Activated effector memory CD4-positive, alpha-beta T cell treated with Interleukin-2 at 50 U/mL for 16 hours (primary cell): ENCODE measurements around the gene UBXN1.
A peak's percentile ranks its signal among the peaks of the same experiment; 100 is the strongest.
"Not testable (repeated sequence)": the region's sequence is repeated elsewhere in the genome, so short reads cannot be mapped to it uniquely, and the experiment has no call there.

Source experiments
- DNase-seq: peaks from one replicate; pipeline ENCODE4 v3.0.0-alpha.2; 2020

Gene UBXN1

DNA sequence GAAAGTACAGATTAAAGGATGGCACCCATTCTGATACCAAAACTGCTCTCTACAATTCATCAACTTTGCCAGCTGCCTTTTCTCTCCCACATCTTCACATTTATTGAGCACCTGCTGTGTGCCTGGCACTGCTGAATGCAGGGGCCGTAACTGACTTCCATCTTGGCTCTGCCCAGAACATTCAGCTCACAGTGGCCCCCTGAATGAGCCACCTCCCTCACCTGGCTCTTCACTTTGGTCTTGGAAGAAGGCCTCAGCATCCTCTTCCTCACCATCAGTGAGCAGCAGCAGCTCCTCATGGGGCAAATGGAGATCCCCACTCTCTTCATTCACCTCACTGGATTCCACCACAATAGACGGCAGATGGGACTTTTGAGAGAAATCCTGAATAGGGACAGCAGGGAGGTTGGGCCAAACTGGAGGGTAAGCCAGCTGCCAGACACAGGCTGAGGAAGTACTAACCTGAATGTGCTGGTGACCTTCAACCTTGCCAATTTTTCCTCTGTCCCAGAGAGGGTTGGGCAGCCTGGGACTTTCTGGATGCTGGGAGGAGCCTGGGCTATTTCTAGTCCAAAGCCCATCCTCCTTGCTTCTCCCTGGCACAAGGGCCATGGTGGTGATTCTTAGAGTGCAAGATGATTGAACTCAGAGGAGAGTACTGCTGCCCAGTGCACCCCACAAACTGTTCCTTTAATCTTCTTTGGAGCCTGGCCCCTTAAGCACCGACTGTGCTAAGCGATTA, 9.3 kb downstream of the UBXN1 start:
- no peak for DNase-seq

DNA sequence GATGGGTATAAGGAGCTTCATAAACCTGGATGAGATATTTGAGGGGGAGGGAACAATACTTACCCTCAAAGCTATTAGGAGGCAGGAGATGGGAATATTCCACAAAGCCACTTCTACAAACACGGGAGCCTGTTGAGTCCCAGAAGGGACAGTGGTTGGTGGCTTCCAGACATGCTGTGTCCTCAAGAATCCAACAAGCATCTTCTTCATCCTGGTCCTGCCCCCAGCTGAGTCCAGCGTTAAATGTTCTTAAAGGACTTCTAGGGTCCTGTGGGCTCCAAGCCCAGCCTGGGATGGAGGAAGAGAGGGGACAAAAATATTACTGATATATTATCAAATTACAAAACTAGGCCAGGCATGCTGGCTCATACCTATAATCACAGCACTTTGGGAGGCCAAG, 11.4 kb downstream of the UBXN1 start:
- no peak for DNase-seq

DNA sequence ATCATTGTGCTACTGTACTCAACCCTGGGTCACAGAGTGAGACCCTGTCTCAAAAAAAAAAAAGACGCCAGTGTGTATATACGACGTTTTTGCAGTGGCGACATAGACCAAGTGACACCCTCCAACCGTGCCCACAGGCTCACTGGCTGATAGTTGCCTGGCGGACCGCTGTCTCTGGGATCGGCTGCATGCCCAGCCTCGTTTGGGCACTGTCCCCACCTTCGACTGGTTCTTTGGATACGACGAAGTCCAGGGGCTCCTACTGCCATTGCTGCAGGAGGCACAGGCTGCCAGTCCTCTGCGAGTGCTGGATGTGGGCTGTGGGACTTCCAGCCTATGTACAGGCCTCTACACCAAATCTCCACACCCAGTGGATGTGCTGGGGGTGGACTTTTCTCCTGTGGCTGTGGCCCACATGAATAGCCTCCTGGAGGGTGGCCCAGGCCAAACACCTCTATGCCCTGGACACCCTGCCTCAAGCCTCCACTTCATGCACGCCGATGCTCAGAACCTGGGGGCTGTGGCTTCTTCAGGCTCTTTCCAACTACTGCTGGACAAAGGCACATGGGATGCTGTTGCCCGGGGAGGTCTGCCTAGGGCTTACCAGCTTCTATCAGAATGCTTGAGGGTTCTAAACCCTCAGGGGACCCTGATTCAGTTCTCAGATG, 12.5 kb downstream of the UBXN1 start:
- DNase-seq: no peak

DNA sequence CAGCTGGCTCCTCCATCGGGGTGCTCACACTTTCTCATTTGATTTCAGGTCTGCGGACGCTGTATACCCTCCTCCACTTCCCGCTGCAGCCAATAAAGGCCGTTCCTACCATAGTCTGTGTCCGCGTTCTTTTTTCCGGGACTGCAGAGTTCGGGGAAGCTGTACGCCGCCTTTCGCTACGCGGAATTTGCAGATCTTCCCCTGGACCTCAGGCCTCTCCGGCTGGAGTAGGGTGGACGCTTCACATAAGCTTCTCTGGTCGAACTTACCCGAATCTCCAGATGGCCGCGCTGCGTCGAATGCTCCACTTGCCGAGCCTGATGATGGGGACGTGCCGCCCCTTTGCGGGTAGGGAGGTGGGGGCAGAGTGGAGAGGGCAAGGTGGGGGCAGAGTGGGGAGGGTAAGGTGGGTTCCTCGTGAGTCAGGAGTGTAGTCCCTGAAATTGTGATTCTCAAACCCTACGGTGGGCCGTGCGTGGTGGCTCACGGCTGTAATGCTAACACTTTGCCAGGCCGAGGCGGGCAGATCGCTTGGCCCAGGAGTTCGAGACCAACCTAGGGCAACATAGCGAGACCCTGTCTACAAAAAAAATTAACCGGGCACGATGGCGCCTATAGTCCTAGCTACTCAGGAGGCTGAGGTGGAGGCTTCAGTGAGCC, 13.1 kb downstream of the UBXN1 start:
- peak; percentile 48 for DNase-seq

DNA sequence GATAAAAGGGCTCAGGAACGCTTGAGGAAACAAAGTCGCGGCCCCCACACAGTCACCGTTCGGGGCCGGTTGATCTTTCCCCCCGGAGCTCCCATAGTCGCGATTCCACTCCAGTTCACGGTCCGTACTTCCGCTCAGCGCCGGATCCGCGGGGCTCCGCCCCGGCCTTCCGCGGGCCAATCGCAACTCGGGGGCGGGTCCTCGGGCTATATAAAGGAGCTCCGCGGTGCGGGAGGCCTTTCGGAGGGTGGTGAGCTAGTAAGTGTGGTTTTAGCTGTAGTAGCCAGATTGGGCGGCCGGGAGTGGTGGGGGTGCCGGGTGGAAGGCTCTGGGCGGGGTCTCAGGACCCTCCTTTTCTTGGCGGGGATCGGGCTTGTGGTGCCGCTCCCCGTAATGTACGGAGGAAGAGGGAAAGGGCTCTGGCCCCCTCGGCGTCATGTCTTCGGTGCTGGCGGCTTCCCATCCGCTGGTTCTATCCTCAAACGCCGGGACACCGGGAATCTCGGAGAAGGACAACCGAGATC, 13.7 kb downstream of the UBXN1 start, which contains the start of the genes C11orf98 and CSKMT:
TSS of gene C11orf98 (minus strand) at position 136 of the 524 bp plus-strand sequence. CDS start at position 95, 41 bp downstream.
TSS of gene CSKMT (plus strand) at position 238 of the 524 bp plus-strand sequence. CDS start 568 bp downstream, outside the sequence.
- DNase-seq: peak; percentile 95

DNA sequence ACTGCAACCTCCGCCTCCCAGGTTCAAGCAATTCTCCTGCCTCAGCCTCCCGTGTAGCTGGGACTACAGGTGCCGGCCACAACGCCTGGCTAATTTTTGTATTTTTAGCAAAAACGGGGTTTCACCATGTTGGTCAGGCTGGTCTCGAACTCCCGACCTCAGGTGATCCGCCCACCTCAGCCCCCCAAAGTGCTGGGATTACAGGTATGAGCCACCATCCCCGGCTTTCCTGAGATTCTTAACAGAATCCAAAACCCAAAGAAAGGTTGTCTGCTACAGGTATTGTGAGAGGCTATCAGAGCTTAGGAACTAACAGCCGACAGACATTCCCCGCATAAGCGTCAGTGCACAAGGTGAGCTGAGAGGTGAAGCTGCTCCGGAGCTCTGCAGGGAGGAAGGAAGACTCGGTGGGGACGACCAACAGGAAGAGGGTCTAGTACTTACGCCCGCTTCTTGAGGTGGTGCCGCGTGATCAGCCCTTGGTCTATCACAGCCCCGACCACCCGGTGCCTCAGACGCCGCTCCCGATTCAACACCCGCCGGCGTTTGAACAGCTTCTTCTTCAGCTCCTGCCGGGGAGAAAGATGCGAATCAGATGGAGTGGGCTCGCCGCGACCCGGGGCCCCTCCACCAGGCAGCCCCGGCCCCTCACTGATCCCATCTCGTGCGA, 14.3 kb downstream of the UBXN1 start:
- DNase-seq: no peak

DNA sequence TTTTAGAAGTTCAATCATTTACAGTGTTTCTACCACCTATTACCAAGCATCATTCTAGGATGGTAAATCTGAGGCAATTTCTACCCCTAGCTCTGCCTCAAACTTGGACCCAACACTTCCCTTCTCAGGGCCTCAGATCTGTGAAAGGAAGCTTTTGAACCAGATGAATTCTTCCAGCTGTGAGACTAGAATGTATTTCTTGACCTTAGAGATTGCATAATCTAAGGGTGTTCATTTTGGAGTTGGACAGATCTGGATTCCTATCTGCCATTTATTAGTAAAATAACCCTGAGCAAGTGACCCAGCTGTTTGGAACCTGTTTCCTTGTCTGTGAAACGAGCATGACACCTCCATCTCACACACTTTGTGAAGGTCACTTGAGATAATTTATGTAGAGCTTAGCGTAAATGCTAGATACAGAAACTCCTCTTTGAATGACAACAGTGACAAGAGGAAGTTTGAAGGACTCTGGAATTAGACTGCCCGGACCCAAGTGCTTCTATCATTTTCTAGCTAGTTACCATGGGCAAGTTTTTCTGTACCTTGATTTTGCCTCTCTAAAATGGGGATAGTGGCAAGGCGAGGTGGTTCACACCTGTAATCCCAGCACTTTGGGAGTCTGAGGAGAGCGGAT, 22.0 kb downstream of the UBXN1 start:
- DNase-seq: no peak

DNA sequence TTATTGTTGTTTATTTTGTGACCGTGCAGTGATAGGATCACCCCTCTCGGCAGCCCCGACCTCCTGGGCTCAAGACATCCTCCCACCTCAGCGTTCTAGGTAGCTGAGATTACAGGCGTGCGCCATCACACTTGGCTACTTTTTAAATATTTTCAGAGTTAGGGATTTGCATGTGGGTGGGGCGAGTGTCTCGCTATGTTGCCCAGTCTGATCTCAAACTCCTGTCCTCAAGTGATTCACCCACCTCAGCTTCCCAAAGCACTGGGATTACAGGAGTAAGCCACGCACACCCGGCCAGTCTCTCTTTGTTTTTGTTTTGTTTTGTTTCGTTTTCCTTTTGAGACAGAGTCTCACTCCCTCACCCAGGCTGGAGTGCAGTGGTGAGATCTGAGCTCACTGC, 24.6 kb downstream of the UBXN1 start:
- DNase-seq: no peak

DNA sequence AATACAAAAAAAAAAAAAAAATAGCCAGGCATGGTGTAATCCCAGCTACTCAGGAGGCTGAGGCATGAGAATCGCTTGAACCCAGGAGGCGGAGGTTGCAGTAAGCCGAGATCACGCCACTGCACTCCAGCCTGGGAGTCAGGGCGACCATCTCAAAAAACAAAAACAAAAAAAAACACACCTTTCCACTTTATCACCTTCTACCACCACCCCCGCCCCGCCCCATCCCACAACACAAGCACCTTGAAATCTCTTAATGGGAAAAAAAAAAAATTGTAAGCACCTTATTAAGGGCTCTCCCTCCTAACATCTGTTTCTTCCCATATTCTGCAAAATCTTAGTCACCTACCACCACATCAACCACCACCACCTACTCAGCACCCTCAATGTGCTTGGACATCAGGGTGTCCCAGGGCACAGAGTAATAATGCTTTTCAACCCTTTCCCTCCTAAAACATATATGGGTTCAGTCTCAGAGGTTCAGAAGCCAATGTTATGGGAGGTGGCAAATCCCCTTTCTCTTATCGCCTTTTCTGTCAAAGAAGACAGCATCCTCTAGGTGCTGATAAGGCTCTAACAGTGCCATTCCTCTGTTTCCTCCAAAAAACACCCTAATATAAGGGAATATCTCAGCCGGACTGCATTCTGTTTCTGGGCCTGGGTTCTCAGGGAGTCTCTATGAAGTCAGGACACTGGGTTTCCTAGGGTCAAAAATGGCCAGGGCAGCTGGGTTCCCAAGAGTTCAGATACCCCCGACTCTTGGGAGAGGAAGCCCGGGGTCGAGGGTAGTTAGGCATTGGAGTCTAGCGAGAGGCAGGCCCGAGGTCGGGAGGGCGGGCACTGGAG, 26.5 kb downstream of the UBXN1 start:
- no peak for DNase-seq

DNA sequence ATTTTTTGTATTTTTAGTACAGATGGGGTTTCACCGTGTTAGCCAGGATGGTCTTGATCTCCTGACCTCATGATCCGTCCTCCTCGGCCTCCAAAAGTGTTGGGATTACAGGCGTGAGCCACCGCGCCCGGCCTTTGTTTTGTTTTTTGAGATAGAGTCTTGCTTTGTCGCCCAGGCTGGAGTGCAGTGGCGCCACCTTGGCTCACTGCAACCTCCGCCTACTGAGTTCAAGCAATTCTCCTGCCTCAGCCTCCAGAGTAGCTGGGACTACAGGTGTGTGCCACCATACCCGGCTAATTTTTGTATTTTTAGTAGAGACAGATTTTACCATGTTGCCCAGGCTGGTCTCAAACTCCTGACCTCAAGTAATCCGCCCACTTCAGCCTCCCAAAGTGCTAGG, 28.6 kb downstream of the UBXN1 start:
- not testable (repeated sequence) for DNase-seq

DNA sequence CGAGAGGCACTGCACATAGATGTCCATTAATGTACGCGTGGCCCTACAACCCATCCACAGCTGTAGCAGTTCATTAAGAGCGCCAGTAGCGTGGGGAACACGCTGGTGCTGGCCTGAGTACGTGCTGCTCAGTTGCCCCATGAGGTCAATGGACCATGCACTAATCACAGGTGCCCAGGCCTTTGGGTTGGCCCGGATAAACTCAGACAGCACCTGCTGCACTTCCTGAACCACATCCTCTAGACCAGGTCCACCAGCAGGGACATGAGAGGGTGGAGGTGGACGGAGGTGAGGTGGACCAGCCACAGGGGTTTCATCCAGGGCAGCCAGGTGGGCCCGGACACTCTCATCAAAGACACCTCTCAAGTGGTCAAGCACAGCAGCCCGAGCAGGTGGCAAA, 29.4 kb downstream of the UBXN1 start:
- no peak for DNase-seq

DNA sequence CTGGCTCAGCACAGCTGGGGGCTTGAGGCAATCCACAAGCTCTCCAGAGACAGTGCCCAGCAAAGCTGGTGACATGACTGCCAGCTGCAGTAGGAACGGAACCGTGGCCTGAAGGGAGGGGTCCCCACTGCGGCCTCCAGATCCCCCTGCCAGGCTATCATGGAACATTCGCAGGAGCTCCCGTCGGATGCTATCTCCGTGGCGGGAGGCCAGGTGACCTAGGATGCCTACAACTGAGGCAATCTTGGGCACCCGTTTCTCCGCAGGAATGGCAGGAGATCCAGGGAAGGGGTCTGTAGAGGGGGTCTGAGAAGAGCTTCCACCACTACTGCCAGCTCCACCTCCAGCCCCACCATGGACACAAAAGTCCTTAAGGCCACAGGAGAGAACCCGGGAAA, 29.9 kb downstream of the UBXN1 start:
- DNase-seq: no peak

DNA sequence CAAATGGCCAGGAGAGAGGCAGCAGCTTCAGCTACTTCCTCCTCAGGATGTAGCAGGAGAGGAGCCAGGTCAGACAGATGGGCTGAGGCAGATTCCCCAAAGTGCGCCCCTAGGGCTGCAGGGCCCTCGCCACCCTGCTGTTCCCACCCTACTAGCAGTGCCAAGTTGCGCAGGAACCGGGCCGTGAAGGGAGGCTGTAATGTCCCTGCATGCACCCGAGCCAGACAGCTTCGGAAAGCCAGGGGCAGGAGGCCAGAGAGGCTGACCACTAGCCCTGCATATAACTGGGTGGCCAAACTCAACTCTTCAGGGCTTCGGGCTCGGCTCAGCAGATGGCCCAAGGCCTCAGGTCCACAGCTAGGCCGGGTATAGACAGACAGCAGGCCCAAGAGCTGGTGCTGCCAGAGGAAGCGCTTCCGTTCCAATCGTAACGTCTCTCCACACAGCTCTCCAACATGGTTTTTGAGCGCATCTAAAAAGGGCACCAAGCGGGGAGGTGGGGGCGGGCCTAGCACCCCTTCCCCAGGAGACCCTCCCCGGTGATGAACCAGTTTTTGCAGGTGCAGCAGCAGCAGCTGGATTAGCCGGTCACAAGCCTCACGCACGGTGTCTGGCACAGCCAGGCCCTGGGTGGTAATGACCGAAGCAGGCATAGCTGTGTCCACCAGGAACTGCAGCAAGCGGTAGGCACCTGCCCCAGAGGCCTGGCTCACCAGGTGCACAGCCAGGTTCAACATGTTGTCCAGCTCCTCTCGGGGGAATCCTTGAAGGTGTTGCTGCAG, 30.5 kb downstream of the UBXN1 start:
- DNase-seq: no peak

DNA sequence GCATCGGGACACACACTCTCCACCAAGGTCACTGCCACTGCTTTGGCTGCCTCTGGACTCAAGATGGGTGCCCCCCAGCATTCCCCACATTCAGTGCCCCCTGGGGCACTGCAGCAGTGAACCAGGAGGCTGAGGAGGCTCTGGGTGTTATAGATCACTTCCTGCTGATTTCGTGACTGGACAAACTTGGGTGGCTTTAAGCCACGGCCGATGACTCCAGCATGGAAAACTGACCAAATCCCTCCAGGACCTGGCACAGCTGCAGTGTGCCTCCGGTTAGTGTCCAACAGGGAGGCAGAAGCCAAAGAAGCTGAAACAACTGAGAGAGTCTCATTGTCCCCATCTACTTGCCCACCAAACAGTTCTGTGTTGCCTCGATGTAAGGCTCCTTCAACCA, 31.3 kb downstream of the UBXN1 start:
- no peak for DNase-seq

DNA sequence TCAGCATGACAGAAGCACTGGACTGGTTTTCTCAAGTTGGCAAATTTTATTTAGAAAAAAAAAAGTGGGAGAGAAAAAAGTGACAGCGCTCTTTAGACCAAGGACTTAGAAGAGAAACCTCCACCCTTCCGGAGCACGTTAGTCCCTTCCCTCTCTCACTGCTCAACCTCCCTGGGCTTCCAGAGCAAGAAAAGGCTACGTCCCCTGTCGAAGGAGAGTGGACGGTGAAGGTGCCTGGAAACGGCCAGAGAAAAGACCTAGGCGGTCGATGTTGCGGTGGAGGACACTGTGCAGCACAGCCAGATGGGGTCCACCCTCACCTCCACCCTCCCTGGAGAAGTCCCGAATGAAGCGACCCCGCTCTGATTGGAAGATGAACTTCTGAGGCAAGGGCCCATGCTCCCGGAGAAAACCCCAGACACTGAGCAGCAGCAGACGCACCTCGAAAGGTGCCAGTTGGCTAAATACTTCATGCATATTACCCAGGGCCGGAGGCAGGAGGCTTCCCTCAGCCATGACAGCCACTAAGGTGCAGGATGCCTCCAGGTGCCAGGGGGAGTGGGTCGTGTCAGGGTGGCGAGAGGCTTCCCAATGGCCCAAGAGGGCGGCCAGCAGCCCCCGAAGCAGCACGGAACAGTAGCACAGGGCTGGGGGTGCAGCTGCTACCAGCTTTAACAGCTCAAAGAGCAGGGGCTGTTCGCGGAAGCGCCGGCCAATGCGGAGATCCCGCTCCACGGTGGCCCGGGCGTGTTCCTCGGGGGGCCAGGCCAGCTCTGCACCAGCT, 31.9 kb downstream of the UBXN1 start:
- DNase-seq: no peak

DNA sequence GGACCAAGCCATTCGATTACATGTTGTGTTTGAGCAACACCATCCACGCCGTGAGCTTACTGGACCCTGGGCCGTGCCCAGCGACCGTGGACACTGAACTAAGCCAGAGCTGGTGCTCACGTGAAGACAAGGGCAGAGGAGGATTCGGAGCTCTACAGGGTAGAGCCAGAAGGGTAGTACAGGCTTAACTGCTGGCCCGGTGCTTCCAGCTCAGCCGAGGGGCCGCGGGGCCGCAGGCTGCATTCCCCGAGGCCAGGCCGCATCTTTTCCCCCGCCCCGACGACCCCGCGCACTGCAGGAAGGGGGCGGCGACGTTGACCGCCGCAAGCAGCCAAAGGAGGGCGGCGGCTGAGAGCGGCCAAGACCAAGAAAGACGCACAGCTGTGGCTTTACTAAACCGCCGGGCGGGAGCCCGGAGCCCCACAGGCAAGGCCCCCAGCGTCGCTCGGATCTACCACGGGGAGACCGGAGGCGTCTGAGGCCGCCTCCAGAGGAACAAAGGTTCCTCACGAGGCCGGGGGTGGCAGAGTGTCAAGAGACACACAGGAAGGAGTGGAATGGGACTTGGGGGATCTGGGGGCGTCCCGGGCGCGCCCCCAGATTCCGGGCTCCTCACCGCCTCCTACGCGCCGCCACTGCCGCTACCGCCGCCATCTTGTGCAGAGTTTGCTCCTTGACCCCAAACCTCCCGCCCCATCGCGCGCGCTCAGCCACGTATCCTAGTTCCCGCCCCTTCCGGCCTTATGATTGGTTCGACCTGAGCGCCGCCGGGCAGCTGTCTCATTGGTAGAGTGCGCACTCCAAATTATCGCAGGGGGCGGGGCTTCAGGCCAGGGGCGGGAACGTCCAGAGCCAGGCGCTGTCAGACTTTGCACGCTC, 32.7 kb downstream of the UBXN1 start, which contains the start of gene GANAB:
TSS of gene GANAB (minus strand) at position 668 of the 879 bp plus-strand sequence. CDS start at position 654, 14 bp downstream.
- DNase-seq: peak; percentile 98

DNA sequence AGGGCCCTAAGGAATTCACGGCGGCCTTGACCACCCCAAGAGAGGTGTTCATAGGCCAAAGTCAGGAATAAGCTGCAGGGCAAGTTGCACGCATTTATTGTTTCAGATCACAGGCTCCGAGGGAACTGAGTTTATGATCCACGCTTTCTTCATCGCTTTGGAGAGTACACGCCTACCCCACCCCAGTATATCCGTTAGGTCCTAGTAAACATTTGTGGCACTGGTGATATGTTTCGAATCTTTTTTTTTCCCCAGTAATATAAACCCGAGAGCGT, 33.3 kb downstream of the UBXN1 start:
- DNase-seq: no peak

DNA sequence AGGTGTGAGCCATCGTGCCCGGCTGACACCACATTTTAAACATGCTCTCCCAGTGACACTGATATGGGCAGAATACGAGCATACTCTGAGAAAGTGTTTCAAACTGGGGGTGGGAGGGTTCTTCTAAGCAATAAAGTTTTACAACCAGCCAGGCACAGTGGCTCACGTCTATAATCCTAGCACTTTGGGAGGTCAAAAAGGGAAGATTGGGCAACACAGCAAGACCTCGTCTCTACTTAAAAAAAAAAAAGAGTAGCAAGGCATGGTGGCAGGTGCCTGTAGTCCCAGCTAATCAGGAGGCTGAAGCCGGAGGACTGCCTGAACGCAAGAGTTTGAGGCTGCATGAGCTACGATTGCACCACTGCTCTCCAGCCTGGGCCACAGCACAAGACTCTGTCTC, 34.7 kb downstream of the UBXN1 start:
- no peak for DNase-seq

DNA sequence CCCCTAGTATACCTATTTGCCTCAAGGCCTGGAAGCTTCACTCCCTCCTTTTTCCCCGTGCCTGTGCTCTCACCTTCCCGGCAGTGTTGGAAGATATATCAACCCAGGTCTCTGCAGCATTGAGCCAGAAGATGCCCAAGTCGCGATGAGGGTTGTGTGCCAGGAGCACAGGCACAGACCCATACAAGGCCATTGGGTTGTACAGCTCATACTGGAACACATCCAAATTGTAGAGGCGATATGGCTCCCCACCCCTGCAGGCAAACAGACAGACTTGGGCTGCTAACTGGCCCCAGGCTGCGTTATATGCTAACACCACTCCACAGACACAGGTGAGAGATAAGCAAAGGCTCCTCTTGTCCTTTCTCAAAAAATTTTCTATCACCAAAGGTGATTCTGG, 46.4 kb downstream of the UBXN1 start:
- no peak for DNase-seq
